ENCODE data around the gene ZNF33B. TPM values are rescaled to one million over a fixed set of nuclear protein-coding genes. Genes with fewer than 3 reads are reported as not detected.
"Not testable (repeated sequence)": the region's sequence is repeated elsewhere in the genome, so short reads cannot be mapped to it uniquely, and the experiment has no call there.

Gene ZNF33B
- total RNA-seq (2022) (16.9 and 27.2 TPM in 2 replicates), Bru-seq, nascent RNA (percentile 89 among the genes with signal in this experiment), BruChase-seq, experiment 1, labeled RNA remaining after a 6-hour chase (percentile 67 among the genes with signal in this experiment), BruChase-seq, experiment 2, labeled RNA remaining after a 2-hour chase (percentile 68 among the genes with signal in this experiment)
- long read RNA-seq, full-length matches to known transcripts, result 2 of 17 reads
- long read RNA-seq, partial matches to known transcripts, result 2 of 17 reads
- long read RNA-seq, other reads (novel, unspliced or antisense), result 13 of 17 reads

DNA sequence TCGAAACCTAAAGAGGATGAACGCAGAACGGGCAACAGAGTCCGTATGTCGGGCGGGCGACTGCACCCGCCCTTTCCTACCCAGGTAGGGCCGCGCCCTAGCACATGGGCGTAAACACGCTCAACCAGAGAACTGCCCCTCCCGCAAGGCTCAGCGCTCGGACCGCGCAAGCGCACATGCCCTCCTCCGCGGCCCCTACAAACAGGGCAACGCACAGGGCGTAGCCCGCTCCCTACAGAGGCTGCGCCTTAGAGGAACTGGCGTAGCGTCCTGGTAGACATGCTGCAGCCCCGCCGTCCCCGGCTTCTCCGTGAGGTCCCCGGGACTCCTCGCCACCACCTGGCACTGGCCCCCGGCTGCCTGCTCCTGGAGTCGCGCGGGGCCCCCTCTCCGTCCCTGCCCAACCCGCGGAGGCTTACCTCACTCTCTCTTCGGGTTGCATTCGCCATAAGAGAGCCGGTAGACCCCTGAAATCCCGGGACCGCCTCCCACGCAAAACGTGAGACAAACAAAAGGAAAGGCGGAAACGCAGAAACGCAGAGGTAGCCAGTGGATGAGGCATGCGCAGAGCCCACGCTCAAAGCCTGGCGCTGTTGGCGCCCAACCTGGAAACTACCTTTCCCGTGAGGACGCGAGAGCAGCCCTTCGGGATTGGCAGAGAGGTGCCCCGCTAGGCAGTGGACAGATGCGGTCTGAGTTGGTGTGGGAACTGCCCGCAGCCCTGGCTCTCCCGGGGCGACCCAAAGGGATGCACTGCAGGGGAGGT is at the start of gene ZNF33B:
ZNF33B (minus strand) TSS at position 516 of the 766 bp plus-strand sequence. CDS start 1,642 bp downstream, outside the sequence.
- peak within 1 kb of the TSS; percentile 86 for H3K27ac Mint-ChIP-seq (ENCODE audit: unreplicated experiment)
- BruUV-seq (replicated peaks), result TSS peak; percentile 81
- CTCF ChIA-PET, result no interaction called here
- peaks cover 61% of the 10 kb centered on the region for H3K36me3 Mint-ChIP-seq (ENCODE audit: insufficient read depth, unreplicated experiment)
- peak; percentile 96 for DNase-seq
- TF ChIP-seq, protein P1, sequence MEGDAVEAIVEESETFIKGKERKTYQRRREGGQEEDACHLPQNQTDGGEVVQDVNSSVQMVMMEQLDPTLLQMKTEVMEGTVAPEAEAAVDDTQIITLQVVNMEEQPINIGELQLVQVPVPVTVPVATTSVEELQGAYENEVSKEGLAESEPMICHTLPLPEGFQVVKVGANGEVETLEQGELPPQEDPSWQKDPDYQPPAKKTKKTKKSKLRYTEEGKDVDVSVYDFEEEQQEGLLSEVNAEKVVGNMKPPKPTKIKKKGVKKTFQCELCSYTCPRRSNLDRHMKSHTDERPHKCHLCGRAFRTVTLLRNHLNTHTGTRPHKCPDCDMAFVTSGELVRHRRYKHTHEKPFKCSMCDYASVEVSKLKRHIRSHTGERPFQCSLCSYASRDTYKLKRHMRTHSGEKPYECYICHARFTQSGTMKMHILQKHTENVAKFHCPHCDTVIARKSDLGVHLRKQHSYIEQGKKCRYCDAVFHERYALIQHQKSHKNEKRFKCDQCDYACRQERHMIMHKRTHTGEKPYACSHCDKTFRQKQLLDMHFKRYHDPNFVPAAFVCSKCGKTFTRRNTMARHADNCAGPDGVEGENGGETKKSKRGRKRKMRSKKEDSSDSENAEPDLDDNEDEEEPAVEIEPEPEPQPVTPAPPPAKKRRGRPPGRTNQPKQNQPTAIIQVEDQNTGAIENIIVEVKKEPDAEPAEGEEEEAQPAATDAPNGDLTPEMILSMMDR (IDR thresholded peaks at IDR 0.05; ENCODE audit: unreplicated experiment), result no peak
- peaks cover 12% of the 10 kb centered on the region for H3K4me1 Mint-ChIP-seq (ENCODE audit: low read depth, unreplicated experiment)
- H3K4me3 Mint-ChIP-seq (ENCODE audit: low read depth, unreplicated experiment), result peak within 1 kb of the TSS; percentile 83
- intact Hi-C loops (cut with micrococcal nuclease; ENCODE audit: unreplicated experiment), result loop anchor here (2.0 to 5.0 kb wide), 3 partner anchors 85 to 145 kb away; partner anchors contain the start of gene BMS1
- H3K27me3 Mint-ChIP-seq (ENCODE audit: unreplicated experiment), result no peaks in the 10 kb centered on the region
- H3K9me3 Mint-ChIP-seq (ENCODE audit: low read depth, unreplicated experiment), result no peaks in the 10 kb centered on the region

- TF ChIP-seq, protein P1 (IDR thresholded peaks at IDR 0.05; ENCODE audit: unreplicated experiment), result no peak
- peaks cover 3% of the 10 kb centered on the region for H3K9me3 Mint-ChIP-seq (ENCODE audit: low read depth, unreplicated experiment)
- CTCF ChIA-PET, result no interaction called here
- no peaks in the 10 kb centered on the region for H3K4me1 Mint-ChIP-seq (ENCODE audit: low read depth, unreplicated experiment)
- no peaks in the 10 kb centered on the region for H3K27me3 Mint-ChIP-seq (ENCODE audit: unreplicated experiment)
- no peaks in the 10 kb centered on the region for H3K36me3 Mint-ChIP-seq (ENCODE audit: insufficient read depth, unreplicated experiment)
- no peak for DNase-seq
- no TSS peak for BruUV-seq (replicated peaks)
- intact Hi-C loops (cut with micrococcal nuclease; ENCODE audit: unreplicated experiment), result no loop called here
- no peak overlapping the region for H3K4me3 Mint-ChIP-seq (ENCODE audit: low read depth, unreplicated experiment)
- no peak overlapping the region for H3K27ac Mint-ChIP-seq (ENCODE audit: unreplicated experiment)
Observed at GRCh38 chr10:42684517-42684916, 46.1 kb upstream of the ZNF33B start.

GRCh38 chr10:42680267-42680666 is 41.9 kb upstream of the ZNF33B start:
- CTCF ChIA-PET, result no interaction called here

GRCh38 chr10:42665181-42665979 is 27.0 kb upstream of the ZNF33B start:
- H3K4me1 Mint-ChIP-seq (ENCODE audit: low read depth, unreplicated experiment); BruUV-seq (replicated peaks); H3K27ac Mint-ChIP-seq (ENCODE audit: unreplicated experiment); H3K27me3 Mint-ChIP-seq (ENCODE audit: unreplicated experiment); CTCF ChIA-PET; H3K36me3 Mint-ChIP-seq (ENCODE audit: insufficient read depth, unreplicated experiment); intact Hi-C loops (cut with micrococcal nuclease; ENCODE audit: unreplicated experiment): not testable (repeated sequence)
- H3K4me3 Mint-ChIP-seq (ENCODE audit: low read depth, unreplicated experiment), result peak overlapping the region; percentile 58
- DNase-seq, result peak; percentile 22
- peaks cover 12% of the 10 kb centered on the region for H3K9me3 Mint-ChIP-seq (ENCODE audit: low read depth, unreplicated experiment)

More at GRCh38 chr10:42680267-42680666, 41.9 kb upstream of the ZNF33B start:
- no peaks in the 10 kb centered on the region for H3K36me3 Mint-ChIP-seq (ENCODE audit: insufficient read depth, unreplicated experiment)
- TF ChIP-seq, protein P1 (IDR thresholded peaks at IDR 0.05; ENCODE audit: unreplicated experiment), result no peak
- peaks cover 6% of the 10 kb centered on the region for H3K9me3 Mint-ChIP-seq (ENCODE audit: low read depth, unreplicated experiment)
- H3K4me3 Mint-ChIP-seq (ENCODE audit: low read depth, unreplicated experiment), result no peak overlapping the region
- intact Hi-C loops (cut with micrococcal nuclease; ENCODE audit: unreplicated experiment), result no loop called here
- H3K27me3 Mint-ChIP-seq (ENCODE audit: unreplicated experiment), result no peaks in the 10 kb centered on the region
- no peak overlapping the region for H3K27ac Mint-ChIP-seq (ENCODE audit: unreplicated experiment)
- no TSS peak for BruUV-seq (replicated peaks)
- H3K4me1 Mint-ChIP-seq (ENCODE audit: low read depth, unreplicated experiment), result no peaks in the 10 kb centered on the region
- no peak for DNase-seq

All from Calu3 (cell line).